A172 (cell line): ENCODE results near the gene PGAM5. TPM values are rescaled to one million over a fixed set of nuclear protein-coding genes. Genes with fewer than 3 reads are reported as not detected.
A peak's percentile ranks its signal among the peaks of the same experiment; 100 is the strongest.

Experiments used
- DNase-seq: peaks from one replicate; pipeline ENCODE4 v3.0.0-alpha.2; 2015; ENCODE audit warnings: low spot score
- total RNA-seq: library from RNA; depleted of rRNA; stranded (reverse); fragments of >200 nt; shearing (Covaris generic); gene quantifications from 2 replicates; pipeline ENCODE4 v1.2.3, GENCODE V29; 2014; rRNA removed

Gene PGAM5
- total RNA-seq = 59.8 and 73.4 TPM in 2 replicates

DNA sequence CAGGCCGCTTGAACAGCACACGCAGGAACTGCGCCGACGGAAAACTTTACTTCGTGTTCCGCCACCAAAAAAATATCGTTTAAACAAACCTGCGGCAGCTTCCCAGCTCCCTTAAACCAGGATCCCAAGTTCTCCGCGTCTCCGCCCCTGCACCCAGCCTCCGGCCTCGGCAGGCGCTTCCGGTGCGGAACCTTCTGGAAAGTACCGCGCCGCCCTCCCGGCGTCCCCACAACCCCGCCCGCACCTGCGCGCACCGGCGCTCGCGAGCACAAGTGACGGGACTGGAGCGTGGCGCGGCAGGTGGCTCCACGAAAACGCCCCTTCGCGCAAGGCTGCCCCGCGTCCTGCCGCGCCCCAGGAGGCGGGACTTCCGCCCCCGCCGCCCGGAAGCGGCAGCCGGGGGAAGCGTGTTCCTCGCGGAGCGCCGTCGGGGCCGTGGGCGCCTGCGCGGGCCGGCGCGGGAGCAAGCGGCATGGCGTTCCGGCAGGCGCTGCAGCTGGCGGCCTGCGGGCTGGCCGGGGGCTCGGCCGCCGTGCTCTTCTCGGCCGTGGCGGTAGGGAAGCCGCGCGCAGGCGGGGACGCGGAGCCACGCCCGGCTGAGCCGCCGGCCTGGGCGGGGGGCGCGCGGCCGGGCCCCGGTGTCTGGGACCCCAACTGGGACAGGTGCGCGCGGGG, at the start of gene PGAM5:
Gene PGAM5 (plus strand): TSS at position 438 of the 675 bp plus-strand sequence. CDS start 35 bp downstream, at position 473.
- DNase-seq = peak; percentile 68

DNA sequence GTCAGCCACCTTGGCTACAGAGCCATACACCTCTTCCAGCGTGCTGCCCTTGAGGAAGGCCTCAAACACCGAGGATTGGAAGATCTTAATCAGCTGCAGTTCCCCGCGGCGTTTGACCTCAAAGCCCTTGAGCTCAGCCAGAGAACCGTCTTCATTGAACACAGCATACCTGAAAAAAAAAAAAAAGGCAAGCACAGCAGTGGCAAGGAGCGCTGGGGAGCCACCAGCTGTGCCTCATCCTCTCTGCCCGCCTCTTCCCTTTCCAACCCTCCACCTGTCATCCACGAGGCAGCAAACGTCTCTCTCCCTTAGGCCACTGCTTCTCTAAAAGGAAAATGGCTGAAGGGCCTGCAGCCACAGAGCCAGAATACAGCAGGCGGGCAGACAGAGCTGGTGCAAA, 49.6 kb upstream of the PGAM5 start:
- no peak for DNase-seq

DNA sequence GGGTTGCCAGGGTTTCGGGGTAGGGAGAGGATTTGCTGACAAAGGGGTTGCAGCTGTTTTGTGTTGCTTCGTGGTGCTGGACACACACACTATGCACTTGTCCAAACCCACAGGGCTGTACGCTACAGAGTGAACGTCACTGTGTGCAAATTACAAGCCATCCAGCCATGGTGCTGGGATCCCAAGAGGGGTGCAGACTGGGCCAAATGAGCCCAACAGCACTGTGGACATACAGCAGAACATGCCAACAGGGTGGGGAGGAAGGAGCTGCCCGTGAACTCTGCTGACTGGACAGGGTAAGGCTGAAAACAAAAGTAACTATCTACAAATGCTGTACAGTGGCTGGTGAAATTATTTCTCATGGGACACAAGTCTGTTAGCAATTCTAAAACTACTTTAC, 48.7 kb upstream of the PGAM5 start:
- no peak for DNase-seq

DNA sequence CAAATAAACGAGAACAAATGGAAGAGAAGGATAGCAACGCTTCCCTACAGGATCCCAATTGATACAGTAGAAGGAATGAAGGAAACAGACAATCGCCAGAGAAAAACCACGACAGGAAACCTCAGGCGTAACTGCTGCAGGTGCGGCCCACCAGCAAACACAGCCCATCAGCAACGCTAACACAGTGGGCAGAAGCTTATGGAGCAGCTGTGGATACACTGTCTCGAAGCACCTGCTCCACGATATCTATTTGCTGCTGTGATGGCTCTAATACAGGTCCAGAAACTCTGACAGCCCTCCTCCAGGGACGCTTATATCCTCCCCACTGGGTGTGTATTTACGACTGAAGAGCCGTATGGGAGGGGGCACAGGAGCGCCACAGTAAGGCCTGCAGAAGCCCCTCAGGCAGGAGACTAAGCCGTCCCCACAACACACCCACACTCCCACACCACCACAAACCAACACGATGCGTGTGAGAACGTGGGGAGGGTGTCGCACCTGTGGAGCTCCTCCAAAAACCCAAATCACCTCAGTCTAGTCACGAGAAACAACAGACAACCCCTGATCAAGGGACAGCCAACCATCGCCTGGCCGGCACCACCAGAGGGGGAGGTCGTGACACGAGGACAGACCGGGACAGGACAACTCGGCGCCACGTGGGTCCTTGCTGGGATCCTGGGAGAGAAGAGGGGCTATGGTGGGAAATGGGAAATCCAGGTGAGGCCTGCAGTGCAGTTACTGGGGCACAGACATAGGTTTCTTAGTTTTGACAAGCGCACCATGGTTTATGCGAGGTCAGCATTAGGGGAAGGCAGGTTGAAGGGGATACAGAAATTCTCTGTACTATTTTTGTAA, 47.5 kb upstream of the PGAM5 start:
- DNase-seq = no peak

DNA sequence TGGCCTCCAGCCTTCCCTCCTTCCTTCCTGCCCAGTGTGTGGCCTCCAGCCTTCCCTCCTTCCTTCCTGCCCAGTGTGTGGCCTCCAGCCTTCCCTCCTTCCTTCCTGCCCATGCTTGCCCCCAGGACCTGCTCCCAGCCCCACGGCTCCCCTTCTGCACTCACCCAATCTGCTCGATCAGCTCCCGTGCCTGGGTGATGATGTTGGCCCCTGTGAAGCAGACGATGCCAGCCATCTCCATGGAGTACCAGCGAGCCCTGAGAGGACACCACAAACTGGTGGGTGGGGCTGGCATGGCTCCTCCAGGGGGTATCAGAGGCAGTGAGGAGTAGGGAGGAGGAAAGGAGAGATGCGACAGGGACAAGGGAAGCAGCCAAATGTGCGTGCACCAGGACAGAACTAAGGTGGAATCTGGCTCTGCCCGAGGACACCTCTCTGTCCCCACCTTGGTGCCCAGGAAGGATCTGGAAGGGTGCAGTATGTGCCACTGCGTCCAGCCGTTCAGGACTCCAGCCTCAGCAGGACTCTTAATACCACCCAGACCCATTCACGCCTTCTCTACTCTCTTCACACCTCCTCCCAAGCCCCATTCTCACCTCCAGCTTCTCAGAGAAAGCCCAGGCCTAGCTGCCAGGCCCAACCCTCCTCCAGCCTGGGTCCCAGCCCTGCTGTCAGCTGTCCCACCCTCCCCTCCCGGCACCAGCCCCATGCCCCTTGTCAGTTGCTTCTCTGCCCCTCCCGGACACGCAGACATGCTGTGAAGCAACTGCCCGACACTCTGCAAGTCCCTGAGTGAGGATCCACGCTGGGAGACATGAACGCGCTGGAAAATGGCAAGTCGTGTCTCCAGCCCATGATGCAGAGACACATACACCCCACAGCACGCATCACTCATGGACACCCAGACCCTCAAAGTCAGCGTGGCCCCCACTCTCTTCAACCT, 46.2 kb upstream of the PGAM5 start:
- no peak for DNase-seq

DNA sequence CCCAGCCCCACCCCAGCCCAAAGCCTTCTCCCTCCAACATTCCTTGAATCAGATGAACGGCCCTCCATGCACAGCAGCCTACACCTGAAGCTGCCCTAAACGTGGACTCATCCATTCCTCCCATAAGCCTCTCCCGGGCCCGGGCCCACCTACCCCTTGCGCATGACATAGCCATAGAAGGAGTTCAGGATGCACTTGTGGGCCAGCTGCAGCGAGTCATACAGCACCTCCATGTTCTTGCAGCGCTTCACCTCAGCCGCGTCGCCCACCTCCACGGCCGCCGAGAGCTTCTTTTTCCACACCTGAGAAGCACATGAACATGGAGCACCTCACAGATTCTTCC, 45.5 kb upstream of the PGAM5 start:
- no peak for DNase-seq

DNA sequence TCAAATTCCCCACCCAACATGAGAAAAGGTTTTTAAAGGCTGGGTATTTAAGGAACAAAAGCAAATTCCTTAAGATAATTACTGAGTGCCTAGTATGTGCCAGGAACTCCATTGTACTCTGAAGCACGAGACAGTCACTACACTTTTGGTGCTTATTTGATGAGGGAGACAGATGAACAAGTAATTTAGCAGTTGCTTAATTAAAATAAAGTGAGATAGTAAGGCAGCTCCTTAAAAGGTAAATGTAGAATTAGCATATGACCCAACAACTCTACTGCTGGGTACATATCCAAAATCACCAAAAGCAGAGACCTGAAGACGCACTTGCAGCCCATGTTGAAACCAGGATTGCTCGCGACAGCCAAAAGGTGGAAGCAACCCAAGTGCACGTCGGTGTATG, 44.8 kb upstream of the PGAM5 start:
- no peak for DNase-seq

DNA sequence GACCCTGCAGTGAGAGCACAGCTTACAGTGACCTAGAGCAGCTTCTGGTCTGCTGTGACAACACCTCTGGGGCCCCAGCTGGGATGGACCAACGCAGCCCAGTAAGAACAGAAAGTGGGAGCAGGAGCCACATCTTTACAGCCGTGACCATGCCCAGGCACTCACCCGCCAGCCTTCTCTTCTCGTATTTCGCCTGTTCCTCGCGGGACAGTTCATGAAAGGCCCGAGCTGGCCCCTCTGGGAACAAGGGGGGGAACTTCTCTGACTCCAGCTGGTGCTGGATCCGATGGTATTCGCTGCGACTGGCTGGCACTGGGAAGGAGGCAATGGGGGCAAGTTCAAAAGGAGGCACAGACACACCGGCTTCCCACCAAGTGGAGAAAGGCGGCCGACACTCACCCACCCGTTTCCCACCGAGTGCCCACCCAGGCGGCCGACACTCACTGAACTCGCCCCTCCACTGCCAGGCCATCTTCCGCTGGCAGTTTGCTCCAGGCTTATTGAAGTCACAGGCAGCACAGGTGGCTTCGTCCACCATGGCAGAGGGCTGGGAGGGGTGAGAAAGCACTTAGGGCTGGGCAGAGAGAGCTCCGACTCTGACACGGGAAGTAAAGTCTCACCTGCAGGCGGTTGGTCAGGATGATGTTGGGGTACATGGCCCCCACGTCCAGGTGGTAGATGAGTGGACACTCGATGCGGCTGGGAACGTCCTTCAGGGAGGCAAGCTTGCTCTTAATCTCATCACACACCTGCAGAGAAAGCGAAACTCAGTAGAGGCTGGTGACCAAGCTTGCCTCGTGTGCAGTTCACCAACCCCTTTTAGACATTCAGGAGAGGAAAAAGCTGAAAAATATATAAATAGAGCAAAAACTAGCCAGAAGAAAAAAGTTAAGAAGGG, 42.2 kb upstream of the PGAM5 start:
- DNase-seq = no peak

DNA sequence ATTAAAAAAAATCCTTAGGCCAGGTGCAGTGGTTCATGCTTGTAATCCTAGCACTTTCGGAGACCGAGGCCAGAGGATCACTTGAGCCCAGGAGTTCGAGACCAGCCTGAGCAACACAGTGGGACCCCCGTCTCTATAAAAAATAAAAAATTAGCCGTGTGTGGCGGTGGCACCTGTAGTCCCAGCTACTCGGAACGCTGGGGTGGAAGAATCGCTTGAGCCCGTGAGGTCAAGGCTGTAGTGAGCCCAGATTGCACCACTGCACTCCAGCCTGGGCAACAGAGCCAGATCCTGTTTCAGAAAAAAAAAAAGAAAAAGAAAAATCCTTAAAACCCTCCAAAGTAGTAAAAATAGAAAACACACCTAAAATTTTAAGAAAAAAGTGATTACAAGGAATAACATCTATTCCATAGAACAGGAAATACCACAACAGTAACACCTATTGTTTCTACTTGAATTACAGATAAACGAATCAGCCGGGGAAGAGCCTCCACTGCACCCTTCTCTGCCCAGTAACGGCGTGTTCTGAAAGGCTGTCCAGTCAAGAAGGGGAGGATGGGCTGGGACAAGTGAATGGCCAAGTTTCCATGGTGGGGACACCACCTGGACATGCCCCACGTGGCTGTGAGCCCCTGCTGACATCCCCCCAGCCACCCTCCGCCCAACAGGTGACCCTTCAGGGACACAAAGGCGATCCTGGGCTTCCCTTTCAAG, 41.3 kb upstream of the PGAM5 start:
- DNase-seq = no peak

DNA sequence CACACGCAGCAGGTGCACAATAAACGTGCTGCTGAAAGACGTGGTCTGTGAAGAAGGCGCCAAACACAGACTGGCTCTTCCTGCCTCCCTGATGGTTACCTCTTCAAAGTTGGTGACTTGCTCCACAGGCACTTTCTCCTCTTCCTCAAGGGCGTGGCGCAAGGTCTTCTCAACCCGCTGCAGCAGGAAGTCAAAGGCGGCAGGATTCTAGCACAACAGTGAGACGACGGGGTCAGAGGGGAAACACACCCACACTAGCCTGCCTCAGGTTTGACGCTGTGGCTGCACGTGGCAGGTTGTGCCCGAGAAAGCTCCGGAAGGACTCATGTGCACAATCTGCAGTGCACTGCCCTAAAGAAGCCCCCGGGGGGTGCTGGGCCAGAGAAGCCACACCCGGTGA, 38.5 kb upstream of the PGAM5 start:
- DNase-seq = no peak

DNA sequence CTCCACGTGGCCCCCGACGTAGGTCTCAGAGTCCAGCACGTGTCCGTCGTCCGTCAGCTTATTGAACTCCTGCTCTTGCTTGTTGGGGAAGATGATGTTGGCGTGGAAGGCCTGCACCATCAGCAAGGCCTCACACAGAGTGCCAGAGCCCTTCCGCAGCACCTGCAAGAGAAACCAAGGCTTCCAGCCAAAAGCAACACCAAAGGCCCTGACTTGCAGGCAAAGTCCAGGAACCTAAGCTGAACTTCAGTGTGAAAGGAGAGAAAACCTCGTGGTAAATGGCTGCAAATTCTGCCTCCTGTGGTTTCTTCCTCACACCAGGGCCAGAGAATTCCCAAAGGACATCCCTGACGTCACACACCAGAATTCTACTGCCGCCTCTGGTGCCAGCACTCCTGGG, 38.0 kb upstream of the PGAM5 start:
- no peak for DNase-seq

DNA sequence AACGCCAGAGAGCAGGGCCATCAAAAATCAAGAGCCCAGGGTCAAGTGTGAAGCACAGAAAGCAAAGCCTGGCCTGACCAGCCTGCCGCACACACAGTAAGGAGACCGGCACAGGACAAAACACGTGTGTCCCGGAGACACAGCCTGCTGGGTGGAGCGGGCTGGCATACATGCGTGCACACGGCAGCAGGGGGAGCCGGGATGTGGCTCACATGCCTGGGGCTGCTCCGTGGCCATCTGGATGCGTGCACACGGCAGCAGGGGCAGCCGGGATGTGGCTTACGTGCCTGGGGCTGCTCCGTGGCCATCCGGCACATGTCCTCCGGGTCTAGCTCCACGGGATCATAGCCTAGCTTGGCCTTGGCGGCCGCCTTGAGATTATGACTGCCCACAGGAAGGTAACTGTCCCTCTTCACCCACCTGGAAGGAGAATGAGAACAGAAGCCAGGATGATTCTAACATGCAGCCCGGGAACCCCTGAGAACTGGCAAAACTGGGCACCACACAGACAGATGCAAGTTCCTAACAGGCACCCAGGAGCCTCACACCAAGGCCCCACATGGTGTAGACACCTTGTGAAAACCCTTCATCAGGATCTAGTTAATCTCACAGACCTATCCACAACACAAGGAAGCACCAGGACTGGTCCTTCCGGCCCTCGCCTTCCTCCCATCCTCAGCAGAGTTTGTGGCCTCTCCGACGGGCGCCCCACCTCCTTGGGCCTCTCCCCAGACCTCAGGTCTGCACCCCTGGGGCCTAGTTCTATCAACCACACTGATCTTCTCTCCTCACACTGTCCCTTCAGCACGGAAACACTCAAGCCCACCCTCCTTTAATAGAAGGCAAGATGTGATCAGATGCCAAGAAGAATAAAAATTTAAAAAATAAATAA, 37.1 kb upstream of the PGAM5 start:
- DNase-seq = no peak

DNA sequence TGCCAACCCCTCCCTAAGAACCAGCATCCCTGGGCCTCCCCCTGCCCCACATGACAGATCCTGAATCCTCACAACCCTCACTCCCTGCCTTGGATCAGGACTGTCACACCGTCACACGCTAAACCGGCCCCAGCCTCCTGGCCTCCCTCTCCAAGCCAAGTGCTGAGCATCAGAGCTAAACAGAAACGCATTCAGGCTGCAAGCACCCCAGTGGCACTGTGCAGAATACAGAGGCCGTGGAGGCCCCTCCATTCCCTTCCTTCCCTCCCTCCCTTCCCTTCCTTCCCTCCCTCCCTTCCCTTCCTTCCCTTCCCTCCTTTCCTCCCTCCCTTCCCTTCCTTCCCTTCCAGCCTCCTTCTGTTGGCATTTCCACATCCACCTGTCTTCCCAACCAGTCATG, 36.1 kb upstream of the PGAM5 start:
- DNase-seq = no peak

DNA sequence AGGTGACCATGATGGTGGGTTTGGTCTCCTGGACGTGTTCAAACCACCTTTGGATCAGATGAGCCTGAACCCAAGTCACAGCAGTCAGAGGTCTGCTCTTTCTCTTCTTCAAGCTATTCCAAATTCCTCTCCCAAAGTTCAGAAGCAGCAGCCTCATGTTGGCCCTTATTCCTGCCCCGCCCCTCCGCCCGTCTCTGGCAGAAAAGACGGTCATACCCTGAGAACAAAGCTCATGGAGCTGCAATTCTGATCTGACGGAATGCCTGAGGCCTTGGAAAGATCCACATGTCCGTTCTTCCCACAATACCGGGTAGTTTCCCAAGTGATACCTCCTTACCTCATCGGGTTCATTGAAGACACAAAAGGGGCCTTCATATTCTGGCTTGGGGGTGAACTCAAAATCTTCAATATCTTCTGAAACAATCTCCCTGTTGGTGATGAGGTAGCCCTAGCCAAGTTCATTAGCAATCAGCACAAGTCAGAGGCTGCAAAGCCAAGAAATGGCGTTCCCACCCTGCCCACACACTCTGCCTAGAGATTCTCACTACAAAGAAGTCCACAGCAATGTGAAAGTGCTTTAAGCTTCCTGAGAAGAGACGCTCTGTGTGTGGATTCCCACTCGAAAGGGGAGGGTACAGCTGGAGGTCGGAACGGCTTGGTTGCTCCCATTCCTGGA, 34.7 kb upstream of the PGAM5 start:
- DNase-seq = no peak

DNA sequence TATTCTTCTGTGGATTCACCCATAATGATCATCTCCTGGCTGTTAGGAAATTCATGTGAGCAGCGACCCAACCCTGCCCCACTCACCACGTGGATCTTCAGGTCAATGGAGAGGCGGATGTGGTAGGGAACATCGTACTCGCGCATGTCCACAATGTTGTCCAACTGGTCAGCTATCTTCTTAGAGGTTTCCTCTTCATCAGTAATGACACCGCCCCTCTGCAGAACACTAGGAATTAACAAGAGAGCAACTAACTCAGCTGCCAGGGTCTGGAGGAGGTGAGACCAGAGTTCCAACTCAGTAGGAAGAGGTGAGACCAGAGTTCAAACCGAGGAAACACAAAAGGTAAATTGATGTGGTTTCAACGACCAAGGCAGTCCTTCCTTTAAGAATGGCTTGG, 33.1 kb upstream of the PGAM5 start:
- DNase-seq = no peak

DNA sequence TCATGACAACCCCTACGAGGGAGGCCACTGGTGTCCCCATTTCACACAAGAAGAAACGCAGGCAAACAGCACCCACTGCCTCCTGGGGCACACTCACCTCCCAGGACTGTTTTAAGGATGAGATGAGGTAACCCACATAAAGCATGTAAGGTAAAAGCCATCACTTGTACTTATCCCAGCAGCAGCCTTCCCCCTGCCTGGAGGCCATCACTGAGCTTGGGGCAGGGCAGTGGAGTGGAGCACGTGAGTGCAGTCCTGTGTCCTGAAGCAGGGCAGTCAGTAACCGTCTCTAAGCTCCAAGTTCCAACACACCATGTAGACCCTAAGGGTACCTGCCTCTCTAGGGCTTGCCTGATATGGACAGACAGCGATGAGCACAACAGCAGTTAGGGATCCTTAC, 25.2 kb upstream of the PGAM5 start:
- DNase-seq = no peak

DNA sequence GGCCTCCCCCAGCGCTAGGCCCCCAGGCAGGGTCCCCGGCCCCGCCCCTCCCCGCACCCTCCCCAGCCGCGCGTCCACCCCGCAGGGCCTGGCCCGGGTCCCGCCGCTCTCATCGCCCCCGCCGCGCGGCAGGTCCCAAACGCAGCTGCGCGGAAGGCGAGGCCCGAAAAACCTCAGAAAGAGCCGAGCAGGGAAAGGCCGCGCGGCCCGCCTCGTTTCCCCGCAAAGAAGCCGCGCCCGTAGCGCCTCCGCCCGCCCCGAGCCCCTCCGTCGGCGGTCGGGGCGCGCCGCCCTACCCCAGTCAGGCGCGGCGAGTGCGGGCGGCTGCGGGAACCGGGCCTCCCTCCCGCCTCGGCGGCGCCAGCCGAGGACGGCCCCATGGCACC, 23.8 kb upstream of the PGAM5 start:
- DNase-seq = no peak

DNA sequence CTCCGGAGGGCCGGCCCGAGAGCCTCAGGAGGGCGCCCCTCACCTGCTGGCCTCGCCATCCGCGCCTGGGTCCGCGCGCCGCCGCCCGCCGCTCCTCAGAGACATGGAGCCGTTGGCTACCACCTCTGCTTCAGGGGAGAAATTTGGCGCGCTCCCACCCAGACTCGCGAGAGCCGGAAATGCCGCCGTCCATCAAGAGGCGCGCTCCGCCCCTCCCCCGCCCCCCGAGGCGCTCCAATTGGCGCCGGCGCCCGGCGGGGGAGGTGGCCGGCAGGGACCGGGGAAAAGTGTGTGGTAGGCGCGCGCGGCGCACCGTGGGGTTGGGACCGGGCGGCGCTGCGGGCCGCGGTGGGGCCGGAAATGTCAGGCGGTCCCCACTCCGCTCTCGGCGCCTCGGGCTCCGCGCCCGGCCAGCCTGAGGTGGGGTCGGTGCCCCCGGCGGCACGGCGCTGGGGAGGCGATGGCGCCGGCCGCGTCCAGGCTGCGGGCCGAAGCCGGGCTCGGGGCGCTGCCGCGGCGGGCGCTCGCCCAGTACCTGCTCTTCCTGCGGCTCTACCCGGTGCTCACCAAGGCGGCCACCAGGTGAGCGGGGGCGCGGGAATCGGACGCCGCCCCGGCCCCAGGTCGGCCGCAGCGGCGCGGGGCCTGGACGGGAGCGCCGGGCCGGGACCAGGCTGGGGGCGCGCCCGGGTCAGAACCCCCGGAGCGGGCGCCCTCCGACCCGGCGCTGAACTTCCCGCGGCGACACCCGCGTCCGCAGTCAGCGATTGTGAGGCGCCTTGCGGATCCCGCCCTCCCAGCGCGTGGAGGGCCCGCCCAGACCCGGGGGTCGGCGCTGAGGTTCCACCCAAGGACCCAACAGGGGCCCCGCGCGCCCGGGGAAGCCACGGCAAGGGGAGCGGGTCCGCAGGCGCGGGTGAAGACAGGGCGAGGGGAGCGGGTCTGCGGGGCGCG, 23.2 kb upstream of the PGAM5 start, which contains the start of the genes POLE and PXMP2:
Gene POLE (minus strand): TSS at position 132 of the 954 bp plus-strand sequence. CDS start 27 bp downstream, at position 105.
Gene PXMP2 (plus strand): TSS at position 377 of the 954 bp plus-strand sequence. CDS start 84 bp downstream, at position 461.
- peak; percentile 85 for DNase-seq
